ENCODE results near the gene UPF3B.
"Not testable (repeated sequence)": the region's sequence is repeated elsewhere in the genome, so short reads cannot be mapped to it uniquely, and the experiment has no call there.

Gene UPF3B

DNA sequence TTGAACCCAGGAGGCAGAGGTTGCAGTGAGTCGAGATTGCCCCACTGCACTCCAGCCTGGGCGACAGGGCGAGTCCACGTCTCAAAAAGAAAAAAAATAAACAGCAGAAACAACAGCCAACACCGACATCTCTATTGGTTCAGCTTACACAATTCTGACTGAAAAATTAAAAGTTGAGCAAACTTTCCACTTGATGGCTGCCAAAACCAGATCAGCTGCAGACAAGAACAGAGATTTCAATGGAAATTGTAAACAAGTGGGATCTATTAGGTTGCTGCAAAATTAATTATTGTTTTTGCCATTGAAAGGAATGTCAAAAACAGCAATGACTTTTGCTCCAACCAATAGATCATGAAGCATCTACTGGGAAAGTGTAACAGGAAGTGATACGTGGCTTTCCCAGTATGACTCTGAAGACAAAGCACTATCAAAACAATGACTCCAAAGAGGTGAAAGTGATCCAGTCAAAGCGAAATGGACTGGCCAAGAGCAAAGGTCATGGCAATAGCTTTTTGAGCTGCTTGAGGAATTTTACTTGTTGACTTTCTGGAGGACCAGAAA is 26.3 kb downstream of the UPF3B start:
- TF ChIP-seq, protein P1, sequence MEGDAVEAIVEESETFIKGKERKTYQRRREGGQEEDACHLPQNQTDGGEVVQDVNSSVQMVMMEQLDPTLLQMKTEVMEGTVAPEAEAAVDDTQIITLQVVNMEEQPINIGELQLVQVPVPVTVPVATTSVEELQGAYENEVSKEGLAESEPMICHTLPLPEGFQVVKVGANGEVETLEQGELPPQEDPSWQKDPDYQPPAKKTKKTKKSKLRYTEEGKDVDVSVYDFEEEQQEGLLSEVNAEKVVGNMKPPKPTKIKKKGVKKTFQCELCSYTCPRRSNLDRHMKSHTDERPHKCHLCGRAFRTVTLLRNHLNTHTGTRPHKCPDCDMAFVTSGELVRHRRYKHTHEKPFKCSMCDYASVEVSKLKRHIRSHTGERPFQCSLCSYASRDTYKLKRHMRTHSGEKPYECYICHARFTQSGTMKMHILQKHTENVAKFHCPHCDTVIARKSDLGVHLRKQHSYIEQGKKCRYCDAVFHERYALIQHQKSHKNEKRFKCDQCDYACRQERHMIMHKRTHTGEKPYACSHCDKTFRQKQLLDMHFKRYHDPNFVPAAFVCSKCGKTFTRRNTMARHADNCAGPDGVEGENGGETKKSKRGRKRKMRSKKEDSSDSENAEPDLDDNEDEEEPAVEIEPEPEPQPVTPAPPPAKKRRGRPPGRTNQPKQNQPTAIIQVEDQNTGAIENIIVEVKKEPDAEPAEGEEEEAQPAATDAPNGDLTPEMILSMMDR (IDR thresholded peaks at IDR 0.05; ENCODE audit: control extremely low read depth, extremely low read depth, low read depth, missing control alignments) = no peak
- peak; percentile 12 for DNase-seq (ENCODE audit: extremely low spot score)
- POLR2A ChIA-PET = interaction anchor here (1.3 to 1.4 kb wide), 1 partner anchor 35 kb away, joined by 3 to 4 read pairs; the partner anchor contains the start of gene RPL39
- CTCF ChIA-PET = no interaction called here

DNA sequence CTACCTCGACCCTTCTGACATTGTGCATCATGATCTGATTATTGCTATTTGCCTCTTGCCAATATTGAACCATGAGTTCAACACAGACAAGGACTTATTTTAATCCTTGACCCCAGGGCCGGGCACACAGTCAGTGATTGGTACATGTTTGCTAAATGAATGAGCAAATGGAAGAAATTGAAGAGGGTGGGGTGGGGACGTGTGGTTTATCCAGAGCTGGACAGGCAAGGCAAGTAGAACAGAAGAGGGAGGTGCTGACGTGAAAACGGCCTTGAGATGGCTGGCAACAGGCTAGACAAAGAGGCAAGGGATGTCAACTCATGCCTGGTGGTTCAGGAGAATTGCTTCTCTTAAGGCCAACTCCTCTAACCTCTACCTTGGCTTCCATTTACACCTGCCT is 28.5 kb downstream of the UPF3B start:
- POLR2A ChIA-PET; DNase-seq (ENCODE audit: extremely low spot score); CTCF ChIA-PET: not testable (repeated sequence)

DNA sequence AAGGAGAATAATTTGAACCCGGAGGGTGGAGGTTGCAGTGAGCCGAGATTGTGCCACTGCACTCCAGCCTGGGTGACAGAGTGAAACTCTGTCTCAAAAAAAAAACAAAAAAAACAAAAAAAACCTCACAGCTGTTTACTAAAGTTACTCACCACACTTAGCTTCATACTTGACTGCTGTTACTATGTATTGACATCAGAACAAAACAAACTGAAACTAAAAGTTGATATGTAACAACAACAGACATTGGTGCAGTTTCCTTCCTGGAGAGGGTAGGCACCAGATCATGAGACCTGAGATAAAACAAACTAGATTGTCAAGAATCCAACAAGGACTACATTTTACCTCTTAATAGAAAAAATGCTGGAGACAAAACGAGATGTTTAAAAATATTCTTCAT is 31.1 kb downstream of the UPF3B start:
- DNase-seq (ENCODE audit: extremely low spot score) = peak; percentile 57
- CTCF ChIA-PET = interaction anchor here (1.5 to 1.7 kb wide), 2 partner anchors 9 to 30 kb away, joined by 3 to 6 read pairs; partner anchors contain the start of gene RPL39
- POLR2A ChIA-PET = not testable (repeated sequence)

DNA sequence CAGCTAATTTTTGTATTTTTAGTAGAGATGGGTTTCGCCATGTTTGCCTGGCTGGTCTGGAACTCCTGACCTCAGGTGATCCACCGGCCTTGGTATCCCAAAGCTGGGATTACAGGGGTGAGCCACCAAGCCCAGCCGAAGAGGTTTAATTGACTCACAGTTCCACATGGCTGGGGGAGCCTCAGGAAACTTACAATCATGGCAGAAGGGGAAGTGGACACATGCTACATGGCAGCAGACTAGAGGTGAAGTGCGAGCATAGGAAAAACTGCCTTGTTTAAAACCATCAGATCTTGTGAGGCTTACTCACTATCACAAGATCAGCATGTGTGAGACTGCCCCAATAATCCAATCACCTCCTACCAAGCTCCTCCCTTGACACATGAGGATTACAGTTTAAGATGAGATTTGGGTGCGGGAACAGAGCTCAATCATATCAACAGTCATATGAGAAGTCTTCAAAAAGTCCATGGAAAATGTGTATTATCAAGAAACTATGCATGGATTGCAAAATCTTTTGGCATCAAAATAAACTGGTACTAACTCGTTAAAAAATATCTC is 35.6 kb downstream of the UPF3B start:
- CTCF ChIA-PET = no interaction called here
- TF ChIP-seq, protein P1 (IDR thresholded peaks at IDR 0.05; ENCODE audit: control extremely low read depth, extremely low read depth, low read depth, missing control alignments) = no peak
- DNase-seq (ENCODE audit: extremely low spot score) = no peak
- POLR2A ChIA-PET = interaction anchor here (0.8 kb wide), 1 partner anchor 51 kb away, joined by 3 read pairs; no protein-coding TSS in a partner anchor

DNA sequence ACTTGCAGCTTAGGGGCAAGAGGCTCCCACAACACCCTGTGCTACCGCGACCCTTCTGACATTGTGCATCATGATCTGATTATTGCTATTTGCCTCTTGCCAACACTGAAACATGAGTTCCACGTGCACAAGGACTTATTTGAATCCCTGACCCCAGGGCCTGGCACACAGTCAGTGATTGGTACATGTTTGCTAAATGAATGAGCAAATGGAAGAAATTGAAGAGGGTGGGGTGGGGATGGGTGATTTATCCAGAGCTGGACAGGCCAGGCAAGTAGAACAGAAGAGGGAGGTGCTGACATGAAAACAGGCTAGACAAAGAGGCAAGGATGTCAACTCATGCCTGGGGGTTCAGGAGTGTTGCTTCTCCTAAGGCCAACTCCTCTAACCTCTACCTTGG is 36.5 kb downstream of the UPF3B start:
- no peak for DNase-seq (ENCODE audit: extremely low spot score)
- POLR2A ChIA-PET = no interaction called here
- TF ChIP-seq, protein P1 (IDR thresholded peaks at IDR 0.05; ENCODE audit: control extremely low read depth, extremely low read depth, low read depth, missing control alignments) = no peak
- CTCF ChIA-PET = no interaction called here

DNA sequence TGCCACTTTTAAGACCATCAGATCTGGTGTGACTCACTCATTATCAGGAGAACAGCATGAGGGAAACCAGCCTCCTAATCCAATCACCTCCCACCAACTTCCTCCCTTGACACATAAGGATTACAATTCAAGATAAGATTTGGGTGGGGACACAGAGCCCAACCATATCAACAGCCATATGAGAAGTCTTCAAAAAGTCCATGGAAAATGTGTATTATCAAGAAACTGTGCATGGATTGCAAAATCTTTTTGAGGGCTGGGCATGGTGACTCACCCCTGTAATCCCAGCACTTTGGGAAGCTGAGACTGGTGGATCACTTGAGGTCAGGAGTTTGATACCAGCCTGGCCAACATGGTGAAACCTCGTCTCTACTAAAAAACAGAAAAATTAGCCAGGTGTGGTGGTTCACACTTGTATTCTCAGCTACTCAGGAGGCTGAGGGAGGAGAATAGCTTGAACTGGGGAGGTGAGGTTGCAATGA is 43.5 kb downstream of the UPF3B start:
- DNase-seq (ENCODE audit: extremely low spot score) = no peak
- TF ChIP-seq, protein P1 (IDR thresholded peaks at IDR 0.05; ENCODE audit: control extremely low read depth, extremely low read depth, low read depth, missing control alignments) = no peak
- ChIA-PET POLR2A (interaction anchor here (1.5 kb wide), 1 partner anchor 18 kb away, joined by 5 read pairs; the partner anchor contains the start of gene RPL39), CTCF (no interaction called here)

DNA sequence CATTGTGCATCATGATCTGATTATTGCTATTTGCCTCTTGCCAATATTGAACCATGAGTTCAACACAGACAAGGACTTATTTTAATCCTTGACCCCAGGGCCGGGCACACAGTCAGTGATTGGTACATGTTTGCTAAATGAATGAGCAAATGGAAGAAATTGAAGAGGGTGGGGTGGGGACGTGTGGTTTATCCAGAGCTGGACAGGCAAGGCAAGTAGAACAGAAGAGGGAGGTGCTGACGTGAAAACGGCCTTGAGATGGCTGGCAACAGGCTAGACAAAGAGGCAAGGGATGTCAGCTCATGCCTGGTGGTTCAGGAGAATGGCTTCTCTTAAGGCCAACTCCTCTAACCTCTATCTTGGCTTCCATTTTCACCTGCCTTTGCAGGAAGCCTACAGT is 44.3 kb downstream of the UPF3B start:
- CTCF ChIA-PET; POLR2A ChIA-PET; DNase-seq (ENCODE audit: extremely low spot score): not testable (repeated sequence)

DNA sequence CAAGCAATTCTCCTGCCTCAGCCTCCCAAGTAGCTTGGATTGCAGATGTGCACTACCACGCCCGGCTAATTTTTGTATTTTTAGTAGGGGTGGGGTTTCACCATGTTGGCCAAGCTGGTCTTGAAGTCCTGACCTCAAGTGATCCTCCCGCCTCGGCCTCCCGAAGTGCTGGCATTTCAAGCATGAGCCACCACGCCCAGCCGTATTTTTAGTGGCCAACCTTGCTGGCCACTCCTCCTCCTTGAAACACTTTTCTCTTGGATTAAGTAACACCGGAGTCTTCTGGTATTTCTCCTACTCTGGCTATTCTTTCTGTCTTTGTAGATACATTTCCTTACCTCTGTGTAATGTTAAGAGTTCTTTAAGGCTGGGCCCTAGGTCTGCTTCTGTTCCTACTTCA is 50.2 kb downstream of the UPF3B start:
- DNase-seq (ENCODE audit: extremely low spot score) = no peak
- ChIA-PET POLR2A (interaction anchor here (0.6 kb wide), 1 partner anchor 252 kb away, joined by 3 read pairs; no protein-coding TSS in a partner anchor), CTCF (no interaction called here)
- TF ChIP-seq, protein P1 (IDR thresholded peaks at IDR 0.05; ENCODE audit: control extremely low read depth, extremely low read depth, low read depth, missing control alignments) = no peak
